ENCODE data around the gene ADAMTS8.

DNA sequence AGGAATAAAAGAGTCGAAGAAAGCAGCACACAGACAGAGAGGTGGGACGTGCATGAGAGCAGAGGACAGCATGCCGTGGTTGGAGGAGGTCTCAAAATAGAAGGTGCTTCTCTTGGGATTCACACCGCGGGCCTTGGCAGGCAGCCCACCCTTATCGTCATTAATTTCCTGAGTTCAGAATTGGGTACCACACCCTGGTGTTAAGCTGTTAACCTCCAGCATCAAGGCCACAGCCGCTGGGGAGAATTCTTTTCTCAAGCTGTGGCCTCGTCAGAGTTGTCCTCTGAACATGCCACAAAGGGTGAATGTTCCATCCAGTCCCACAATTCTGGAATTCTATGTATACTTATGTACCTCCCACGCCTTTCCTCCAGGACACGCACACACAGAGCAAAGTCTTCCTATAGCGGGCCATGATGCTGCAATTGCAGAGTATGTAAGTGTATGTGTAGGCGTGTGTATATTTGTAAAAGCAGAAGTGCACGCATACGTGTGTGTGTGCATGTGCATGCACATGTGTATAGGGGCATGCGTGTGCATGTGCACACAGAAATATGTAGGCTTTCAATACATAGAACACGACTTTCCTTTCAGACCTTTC lies 39.0 kb downstream of the ADAMTS8 start:
- TF ChIP-seq POLR2A (IDR thresholded peaks at IDR 0.05) (no peak), CTCF (IDR thresholded peaks at IDR 0.05 in 8 of 11, conservative IDR thresholded peaks at IDR 0.05 in 3 of 11) (no peak)

All from spleen (tissue), 7 donors.